HG03025 (cell line): ENCODE data around the gene ZNF438.
"Not testable (repeated sequence)": the region's sequence is repeated elsewhere in the genome, so short reads cannot be mapped to it uniquely, and the experiment has no call there.

Experiments
- ATAC-seq: cut with Tn5 transposase; IDR thresholded peaks from one replicate; pipeline ENCODE4 v1.9.1; 2021; ENCODE audit warnings: mild to moderate bottlenecking, moderate library complexity; ENCODE audit not compliant: unreplicated experiment, low FRiP score

Gene ZNF438

GRCh38 chr10:30990971-30991646 is 40.6 kb downstream of the ZNF438 start:
- ATAC-seq: no peak

GRCh38 chr10:30990351-30990750 is 41.3 kb downstream of the ZNF438 start:
- no peak for ATAC-seq

- no peak for ATAC-seq
Measured at GRCh38 chr10:30988831-30989435, 42.7 kb downstream of the ZNF438 start.

- no peak for ATAC-seq
Measured at GRCh38 chr10:30987463-30987862, 44.2 kb downstream of the ZNF438 start.

GRCh38 chr10:30986053-30986555 is 45.6 kb downstream of the ZNF438 start:
- ATAC-seq: no peak

- no peak for ATAC-seq
Measured at GRCh38 chr10:30985512-30985911, 46.2 kb downstream of the ZNF438 start.

- no peak for ATAC-seq
Measured at GRCh38 chr10:30984563-30985328, 46.9 kb downstream of the ZNF438 start.

GRCh38 chr10:30983209-30983608 is 48.5 kb downstream of the ZNF438 start:
- not testable (repeated sequence) for ATAC-seq

- no peak for ATAC-seq
Measured at GRCh38 chr10:30980951-30981616, 50.6 kb downstream of the ZNF438 start.

- ATAC-seq: no peak
Measured at GRCh38 chr10:30979956-30980355, 51.7 kb downstream of the ZNF438 start.

GRCh38 chr10:30978843-30979242 is 52.8 kb downstream of the ZNF438 start:
- ATAC-seq: no peak

- ATAC-seq: no peak
Measured at GRCh38 chr10:30977385-30977784, 54.3 kb downstream of the ZNF438 start.

- ATAC-seq: no peak
Measured at GRCh38 chr10:30974773-30975415, 56.8 kb downstream of the ZNF438 start.

GRCh38 chr10:30974355-30974754 is 57.3 kb downstream of the ZNF438 start:
- no peak for ATAC-seq

GRCh38 chr10:30973737-30974136 is 57.9 kb downstream of the ZNF438 start:
- no peak for ATAC-seq

- no peak for ATAC-seq
Measured at GRCh38 chr10:30970760-30971460, 60.8 kb downstream of the ZNF438 start.

- ATAC-seq: no peak
Measured at GRCh38 chr10:30968711-30969110, 63.0 kb downstream of the ZNF438 start.

- no peak for ATAC-seq
Measured at GRCh38 chr10:30967650-30968410, 63.8 kb downstream of the ZNF438 start.
